Fibroblast of villous mesenchyme (primary cell): ENCODE results near the gene HCK. TPM values are rescaled to one million over a fixed set of nuclear protein-coding genes. Genes with fewer than 3 reads are reported as not detected.

Experiments used
- DNase-seq: peaks from one replicate; pipeline ENCODE4 v3.0.0-alpha.2; 2010; ENCODE audit warnings: low read depth
- H3K4me3 ChIP-seq: 2 replicates; pipeline ENCODE4 v1.5.1; 2011; ENCODE audit warnings: low read depth, mild to moderate bottlenecking, low read length
- total RNA-seq: library from RNA; depleted of rRNA; stranded (reverse); fragments of >200 nt; gene quantifications from 2 replicates; pipeline ENCODE4 v1.2.3, GENCODE V29; 2012
- TF ChIP-seq, protein P1 (sequence below): IDR thresholded peaks from 2 replicates; pipeline ENCODE4 v1.5.1; 2012; ENCODE audit warnings: low read depth, mild to moderate bottlenecking, low read length; ENCODE audit not compliant: insufficient read depth

The HCK gene
- total RNA-seq, 1 donor, result not detected

DNA sequence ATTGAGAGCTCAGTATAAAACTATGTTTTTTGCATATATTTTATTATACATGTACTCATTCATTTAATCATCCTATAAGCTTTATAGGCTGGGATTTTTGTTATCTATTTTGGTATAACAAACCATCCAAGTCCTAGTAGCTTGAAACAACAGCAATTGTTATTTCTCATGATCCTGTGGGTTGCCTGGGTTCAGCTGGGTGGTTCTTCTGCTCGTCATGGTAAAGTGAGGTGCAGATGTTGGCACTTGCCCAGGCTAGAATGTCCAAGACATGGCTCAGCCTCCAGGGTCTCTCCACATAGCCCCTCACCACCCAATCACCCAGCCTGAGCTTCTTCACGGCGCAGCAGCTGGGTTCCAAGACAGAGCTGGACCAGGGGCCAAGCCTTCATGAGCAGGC is 36.7 kb downstream of the HCK start:
- TF ChIP-seq, protein P1, sequence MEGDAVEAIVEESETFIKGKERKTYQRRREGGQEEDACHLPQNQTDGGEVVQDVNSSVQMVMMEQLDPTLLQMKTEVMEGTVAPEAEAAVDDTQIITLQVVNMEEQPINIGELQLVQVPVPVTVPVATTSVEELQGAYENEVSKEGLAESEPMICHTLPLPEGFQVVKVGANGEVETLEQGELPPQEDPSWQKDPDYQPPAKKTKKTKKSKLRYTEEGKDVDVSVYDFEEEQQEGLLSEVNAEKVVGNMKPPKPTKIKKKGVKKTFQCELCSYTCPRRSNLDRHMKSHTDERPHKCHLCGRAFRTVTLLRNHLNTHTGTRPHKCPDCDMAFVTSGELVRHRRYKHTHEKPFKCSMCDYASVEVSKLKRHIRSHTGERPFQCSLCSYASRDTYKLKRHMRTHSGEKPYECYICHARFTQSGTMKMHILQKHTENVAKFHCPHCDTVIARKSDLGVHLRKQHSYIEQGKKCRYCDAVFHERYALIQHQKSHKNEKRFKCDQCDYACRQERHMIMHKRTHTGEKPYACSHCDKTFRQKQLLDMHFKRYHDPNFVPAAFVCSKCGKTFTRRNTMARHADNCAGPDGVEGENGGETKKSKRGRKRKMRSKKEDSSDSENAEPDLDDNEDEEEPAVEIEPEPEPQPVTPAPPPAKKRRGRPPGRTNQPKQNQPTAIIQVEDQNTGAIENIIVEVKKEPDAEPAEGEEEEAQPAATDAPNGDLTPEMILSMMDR, result no peak
- no peak for DNase-seq
- no peak overlapping the region for H3K4me3 ChIP-seq

DNA sequence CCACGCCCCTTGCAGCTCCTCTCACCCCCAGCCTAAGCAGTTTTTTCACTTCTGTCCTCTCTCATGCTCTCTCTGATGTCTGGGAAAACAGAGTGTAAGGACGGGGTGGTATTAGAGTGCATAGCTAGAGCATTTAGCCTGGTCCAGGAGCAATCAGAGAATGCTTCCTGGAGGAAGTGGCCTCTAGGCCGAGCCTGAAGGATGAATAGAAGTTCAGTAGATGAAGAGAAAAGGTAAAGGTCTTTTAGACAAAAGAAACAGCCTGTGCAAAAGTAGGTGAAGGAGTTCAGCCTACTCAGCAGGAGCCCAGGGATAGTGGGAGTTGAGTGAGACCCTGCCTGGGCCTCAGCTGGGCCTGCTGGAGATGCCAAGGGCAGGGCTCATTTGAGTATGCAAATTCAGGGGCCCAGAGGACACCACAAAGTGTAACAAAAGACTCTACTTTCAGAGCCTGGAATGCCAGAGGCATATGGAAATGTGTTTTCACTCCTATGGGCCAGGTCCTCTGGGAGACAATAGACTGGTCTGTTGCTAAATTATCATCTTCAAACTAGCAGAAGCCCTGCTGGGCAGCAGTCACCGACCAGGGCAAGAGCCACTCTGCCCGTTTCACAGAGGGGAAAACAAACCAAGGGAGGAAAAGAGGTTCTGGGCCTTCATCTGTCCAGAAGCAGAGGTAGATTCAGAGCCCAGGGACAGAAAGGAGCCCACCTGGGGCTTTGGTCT is 37.8 kb downstream of the HCK start:
- TF ChIP-seq, protein P1, result no peak
- DNase-seq, result no peak
- H3K4me3 ChIP-seq, result no peak overlapping the region

DNA sequence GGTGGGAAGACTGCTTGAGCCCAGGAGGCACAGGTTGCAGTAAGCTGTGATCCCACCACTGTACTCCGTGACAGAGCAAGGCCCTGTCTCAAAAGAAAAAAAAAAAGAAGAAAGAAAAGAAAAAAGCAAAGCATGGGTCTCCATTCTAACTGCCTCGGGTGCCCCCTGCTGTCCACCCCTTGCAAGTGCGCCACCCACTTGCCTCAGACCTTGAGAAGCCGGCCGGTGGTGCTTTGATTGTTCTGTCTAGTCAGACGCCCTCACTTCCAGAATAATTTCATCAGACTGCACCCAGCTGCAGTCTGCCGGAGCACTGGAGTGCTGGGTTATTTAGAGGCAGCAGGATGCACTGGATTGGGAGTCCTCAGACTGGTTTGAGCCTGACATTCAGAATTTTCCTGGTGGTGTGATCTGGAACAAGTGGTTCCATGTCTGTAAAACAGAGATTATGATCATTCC is 39.9 kb downstream of the HCK start:
- H3K4me3 ChIP-seq, result no peak overlapping the region
- DNase-seq, result peak; percentile 80
- TF ChIP-seq, protein P1, result peak; percentile 96

DNA sequence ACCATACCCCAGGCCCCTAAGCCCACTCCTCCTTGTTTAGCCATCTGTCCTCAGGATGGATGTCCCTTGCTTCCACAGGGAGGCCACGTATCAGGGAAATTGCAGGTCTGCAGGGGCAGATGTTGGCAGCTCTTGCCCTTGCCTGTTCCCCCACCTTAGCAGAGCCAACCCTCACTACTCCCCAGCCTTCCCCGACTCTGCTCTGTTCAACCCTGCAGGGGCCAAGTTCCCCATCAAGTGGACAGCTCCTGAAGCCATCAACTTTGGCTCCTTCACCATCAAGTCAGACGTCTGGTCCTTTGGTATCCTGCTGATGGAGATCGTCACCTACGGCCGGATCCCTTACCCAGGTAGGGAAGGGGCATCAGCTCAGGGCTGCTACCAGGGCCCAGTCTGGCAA is 46.7 kb downstream of the HCK start:
- DNase-seq, result no peak
- H3K4me3 ChIP-seq, result no peak overlapping the region
- TF ChIP-seq, protein P1, result no peak

DNA sequence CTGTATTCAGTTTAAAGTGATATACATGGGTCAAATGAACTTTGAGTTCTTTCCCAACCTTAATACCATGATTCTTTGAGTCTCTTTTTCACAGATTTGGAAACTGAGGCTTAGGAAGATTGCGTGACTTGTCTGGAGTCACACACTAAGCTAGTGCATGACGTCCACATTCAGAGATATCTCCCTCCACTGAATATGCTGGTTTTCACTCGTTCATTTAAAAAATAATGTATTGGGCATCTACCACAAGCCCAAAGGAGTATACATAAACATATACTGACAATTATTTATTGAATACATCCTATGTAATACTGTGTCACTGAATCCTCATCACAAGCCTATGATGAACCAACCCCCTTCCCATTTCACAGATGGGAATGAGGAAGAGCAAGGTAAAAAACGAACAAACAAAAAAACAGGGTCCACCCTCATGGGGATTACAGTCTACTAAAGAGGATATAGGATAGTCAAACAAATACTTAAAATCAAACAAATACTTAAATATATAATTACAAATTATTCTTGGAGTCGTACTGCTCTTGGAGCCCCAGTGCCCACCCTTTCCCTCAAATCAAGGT is 56.9 kb downstream of the HCK start:
- TF ChIP-seq, protein P1, result no peak
- peak overlapping the region; percentile 92 for H3K4me3 ChIP-seq
- DNase-seq, result no peak

DNA sequence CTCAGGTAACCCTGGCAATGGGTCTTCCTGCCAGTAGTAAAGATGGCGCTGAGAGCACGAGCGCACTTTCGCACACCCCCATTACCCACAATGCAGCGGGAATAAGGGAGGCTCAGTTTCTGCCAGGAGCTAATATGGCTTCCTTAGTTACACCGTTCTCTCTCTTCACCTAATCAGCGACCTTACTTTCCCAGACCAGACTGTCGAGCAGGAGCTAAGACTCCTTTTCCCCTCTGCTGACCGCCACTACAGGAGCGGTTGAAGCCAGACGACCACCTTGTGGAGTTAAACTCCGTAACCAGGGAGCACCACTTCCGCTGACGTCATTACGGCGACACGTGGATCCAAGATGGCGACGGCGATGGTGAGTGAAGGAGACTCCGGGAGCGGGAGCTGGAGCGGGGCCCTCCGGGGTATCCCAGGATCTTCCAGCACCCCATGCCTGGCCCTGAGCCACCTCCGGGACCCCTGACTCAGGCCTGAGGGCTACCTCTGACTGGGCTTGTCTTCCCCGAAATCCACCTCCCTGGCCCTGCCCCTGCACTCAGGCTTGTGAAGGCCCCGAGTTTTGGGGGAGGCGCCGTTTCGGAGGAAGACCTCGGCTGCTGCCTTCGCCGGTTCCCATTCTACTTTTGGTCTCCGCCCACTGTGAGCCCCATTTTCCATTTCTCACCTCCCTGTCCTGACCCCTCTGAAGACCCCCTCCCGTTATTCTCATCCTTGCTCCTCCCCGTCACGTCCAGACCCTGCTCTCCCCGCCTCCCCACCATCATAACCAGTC is 57.5 kb downstream of the HCK start, which contains the start of gene TM9SF4:
TM9SF4 (plus strand) TSS at position 323 of the 781 bp plus-strand sequence; CDS start at position 350, 27 bp downstream.
- DNase-seq, result peak; percentile 96
- peak within 1 kb of the TSS; percentile 92 for H3K4me3 ChIP-seq
- TF ChIP-seq, protein P1, result no peak
